ENCODE results near the gene MAPRE2.

The MAPRE2 gene

GRCh38 chr18:35038881-35039491 is 2.2 kb upstream of the MAPRE2 start:
- peak; percentile 88 for DNase-seq

GRCh38 chr18:35040638-35040987 is 600 bp upstream of the MAPRE2 start:
- no peak for DNase-seq

- no peak for DNase-seq
Observed at GRCh38 chr18:35041815-35042387, 688 bp downstream of the MAPRE2 start.

- DNase-seq, result no peak
Observed at GRCh38 chr18:35042389-35043071, 1.3 kb downstream of the MAPRE2 start.

GRCh38 chr18:35043207-35043606 is 2.0 kb downstream of the MAPRE2 start:
- DNase-seq, result no peak

GRCh38 chr18:35045121-35045520 is 3.9 kb downstream of the MAPRE2 start:
- DNase-seq, result no peak

GRCh38 chr18:35045806-35046205 is 4.6 kb downstream of the MAPRE2 start:
- DNase-seq, result no peak

- no peak for DNase-seq
Observed at GRCh38 chr18:35047697-35048292, 6.6 kb downstream of the MAPRE2 start.

GRCh38 chr18:35049111-35050027 is 8.2 kb downstream of the MAPRE2 start:
- peak; percentile 30 for DNase-seq

- no peak for DNase-seq
Observed at GRCh38 chr18:35050028-35050546, 8.9 kb downstream of the MAPRE2 start.

GRCh38 chr18:35050705-35051195 is 9.5 kb downstream of the MAPRE2 start:
- peak; percentile 57 for DNase-seq

GRCh38 chr18:35051641-35052377 is 10.6 kb downstream of the MAPRE2 start:
- DNase-seq, result no peak

- no peak for DNase-seq
Observed at GRCh38 chr18:35054401-35054800, 13.2 kb downstream of the MAPRE2 start.

GRCh38 chr18:35055105-35055504 is 13.9 kb downstream of the MAPRE2 start:
- no peak for DNase-seq

GRCh38 chr18:35055726-35056125 is 14.5 kb downstream of the MAPRE2 start:
- DNase-seq, result no peak

- DNase-seq, result no peak
Observed at GRCh38 chr18:35059280-35059927, 18.2 kb downstream of the MAPRE2 start.

GRCh38 chr18:35060122-35060815 is 19.1 kb downstream of the MAPRE2 start:
- DNase-seq, result no peak

GRCh38 chr18:35061336-35061735 is 20.1 kb downstream of the MAPRE2 start:
- no peak for DNase-seq

- DNase-seq, result no peak
Observed at GRCh38 chr18:35061804-35062203, 20.6 kb downstream of the MAPRE2 start.

- no peak for DNase-seq
Observed at GRCh38 chr18:35062408-35062807, 21.2 kb downstream of the MAPRE2 start.

All from MV-4-11 (cell line).